Fibroblast of lung (primary cell): Measurements from ENCODE around the gene TCEAL1.

Experiments used
- EZH2 ChIP-seq: IDR thresholded peaks from 2 replicates; pipeline ENCODE4 v1.5.1; 2012; ENCODE audit warnings: low read length, control low read depth, mild to moderate bottlenecking; ENCODE audit errors: missing control alignments
- TF ChIP-seq, protein P1 (sequence below), 2 donors: IDR thresholded peaks in 1 of 2; conservative IDR thresholded peaks in 1 of 2; 1 replicate in 1 of 2; 2 replicates in 1 of 2; pipeline ENCODE4 v1.5.1; 2011 to 2012; ENCODE audit warnings: low read length in 2 of 2, control low read depth in 1 of 2, inconsistent platforms in 1 of 2, low read depth in 1 of 2, mild to moderate bottlenecking in 1 of 2

DNA sequence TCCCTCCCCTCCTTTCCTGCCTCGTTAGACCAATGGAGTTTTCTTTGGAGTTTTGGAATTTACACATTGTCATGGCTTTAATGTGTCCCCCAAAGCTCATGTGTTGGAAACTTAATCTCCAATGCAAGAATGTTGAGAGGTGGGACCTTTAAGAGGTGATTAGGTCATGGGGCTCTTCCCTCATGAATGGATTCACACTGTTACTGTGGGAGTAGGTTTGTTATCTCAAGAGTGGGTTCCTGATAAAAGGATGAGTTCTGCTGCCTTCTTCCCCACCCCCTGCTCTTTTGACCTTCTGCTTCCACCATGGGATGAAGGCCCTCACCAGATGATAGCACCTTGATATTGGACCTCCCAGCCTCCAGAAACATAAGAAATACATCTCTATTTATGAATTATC is 41.0 kb downstream of the TCEAL1 start:
- TF ChIP-seq EZH2 = no peak
- TF ChIP-seq, protein P1, sequence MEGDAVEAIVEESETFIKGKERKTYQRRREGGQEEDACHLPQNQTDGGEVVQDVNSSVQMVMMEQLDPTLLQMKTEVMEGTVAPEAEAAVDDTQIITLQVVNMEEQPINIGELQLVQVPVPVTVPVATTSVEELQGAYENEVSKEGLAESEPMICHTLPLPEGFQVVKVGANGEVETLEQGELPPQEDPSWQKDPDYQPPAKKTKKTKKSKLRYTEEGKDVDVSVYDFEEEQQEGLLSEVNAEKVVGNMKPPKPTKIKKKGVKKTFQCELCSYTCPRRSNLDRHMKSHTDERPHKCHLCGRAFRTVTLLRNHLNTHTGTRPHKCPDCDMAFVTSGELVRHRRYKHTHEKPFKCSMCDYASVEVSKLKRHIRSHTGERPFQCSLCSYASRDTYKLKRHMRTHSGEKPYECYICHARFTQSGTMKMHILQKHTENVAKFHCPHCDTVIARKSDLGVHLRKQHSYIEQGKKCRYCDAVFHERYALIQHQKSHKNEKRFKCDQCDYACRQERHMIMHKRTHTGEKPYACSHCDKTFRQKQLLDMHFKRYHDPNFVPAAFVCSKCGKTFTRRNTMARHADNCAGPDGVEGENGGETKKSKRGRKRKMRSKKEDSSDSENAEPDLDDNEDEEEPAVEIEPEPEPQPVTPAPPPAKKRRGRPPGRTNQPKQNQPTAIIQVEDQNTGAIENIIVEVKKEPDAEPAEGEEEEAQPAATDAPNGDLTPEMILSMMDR (conservative IDR thresholded peaks at IDR 0.05 in 1 of 2, IDR thresholded peaks at IDR 0.05 in 1 of 2; ENCODE audit: low read depth in 1 of 2, low read length in 2 of 2) = no peak
